NCI-H1417 (cell line): ENCODE results near the gene UBFD1.
"Not testable (repeated sequence)": the region's sequence is repeated elsewhere in the genome, so short reads cannot be mapped to it uniquely, and the experiment has no call there.

Source experiments
- DNase-seq, 3 experiments: peaks; one replicate each; lab custom pipeline; 2025; lab: John Stamatoyannopoulos, UW

The UBFD1 gene

GRCh38 chr16:23527961-23528643 lies 29.4 kb upstream of the UBFD1 start:
- no peak for DNase-seq

- no peak for DNase-seq
Observed at GRCh38 chr16:23528644-23529310, 28.8 kb upstream of the UBFD1 start.

- DNase-seq: no peak
Observed at GRCh38 chr16:23530062-23530461, 27.5 kb upstream of the UBFD1 start.

- no peak for DNase-seq
Observed at GRCh38 chr16:23532448-23532847, 25.1 kb upstream of the UBFD1 start.

GRCh38 chr16:23534868-23535860 lies 22.4 kb upstream of the UBFD1 start:
- DNase-seq: no peak

- no peak for DNase-seq
Observed at GRCh38 chr16:23535901-23536300, 21.6 kb upstream of the UBFD1 start.

- no peak for DNase-seq
Observed at GRCh38 chr16:23537390-23537789, 20.1 kb upstream of the UBFD1 start.

GRCh38 chr16:23538919-23539278 lies 18.6 kb upstream of the UBFD1 start:
- no peak for DNase-seq

- DNase-seq: peak in 1 of 3 experiments; percentile 23
Observed at GRCh38 chr16:23539984-23540816, 17.3 kb upstream of the UBFD1 start.

- DNase-seq: not testable (repeated sequence)
Observed at GRCh38 chr16:23540817-23541178, 16.7 kb upstream of the UBFD1 start.

- DNase-seq: no peak
Observed at GRCh38 chr16:23544436-23544835, 13.1 kb upstream of the UBFD1 start.

GRCh38 chr16:23549938-23550337 lies 7.6 kb upstream of the UBFD1 start:
- no peak for DNase-seq

- no peak for DNase-seq
Observed at GRCh38 chr16:23552161-23552560, 5.4 kb upstream of the UBFD1 start.

GRCh38 chr16:23554536-23554935 lies 3.0 kb upstream of the UBFD1 start:
- no peak for DNase-seq

GRCh38 chr16:23557779-23558702 lies 514 bp downstream of the UBFD1 start:
- no peak for DNase-seq

GRCh38 chr16:23561586-23561985 lies 4.1 kb downstream of the UBFD1 start:
- DNase-seq: no peak

- DNase-seq: no peak
Observed at GRCh38 chr16:23562505-23562904, 5.0 kb downstream of the UBFD1 start.

GRCh38 chr16:23563186-23563585 lies 5.7 kb downstream of the UBFD1 start:
- DNase-seq: no peak

- no peak for DNase-seq
Observed at GRCh38 chr16:23564575-23565363, 7.2 kb downstream of the UBFD1 start.

- DNase-seq: no peak
Observed at GRCh38 chr16:23566724-23567123, 9.2 kb downstream of the UBFD1 start.
